AG10803 (cell line): ENCODE results near the gene MSANTD4.
"Not testable (repeated sequence)": the region's sequence is repeated elsewhere in the genome, so short reads cannot be mapped to it uniquely, and the experiment has no call there.

ENCODE experiments used
- DNase-seq: peaks from one replicate; pipeline ENCODE4 v3.0.0; 2010; ENCODE audit warnings: low read depth
- H3K4me3 ChIP-seq: 2 replicates; pipeline ENCODE4 v1.5.1; 2011; ENCODE audit warnings: mild to moderate bottlenecking, low read length, control low read depth
- TF ChIP-seq, protein P1 (sequence below): conservative IDR thresholded peaks from 2 replicates; pipeline ENCODE4 v1.5.1; 2011; ENCODE audit warnings: mild to moderate bottlenecking, low read length, control low read depth, inconsistent platforms

The MSANTD4 gene

DNA sequence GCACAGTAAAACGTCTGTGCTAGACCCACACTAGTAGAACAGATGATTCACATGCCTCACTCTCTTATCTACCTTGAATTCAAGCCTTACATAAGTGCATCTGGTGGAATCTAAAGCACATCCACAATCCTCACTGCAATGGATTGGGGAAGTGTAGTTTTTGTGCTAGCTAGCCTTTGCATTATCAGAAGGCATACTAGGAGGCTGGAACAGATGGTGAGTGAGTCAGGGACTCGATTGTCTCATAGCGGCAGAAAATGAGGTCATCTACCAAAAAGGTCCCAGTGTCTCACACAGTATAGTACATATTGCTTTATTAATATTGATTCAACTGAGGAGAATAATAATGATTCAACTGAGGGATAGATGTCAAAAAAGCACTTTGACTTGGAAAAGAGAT, 9.3 kb downstream of the MSANTD4 start:
- TF ChIP-seq, protein P1, sequence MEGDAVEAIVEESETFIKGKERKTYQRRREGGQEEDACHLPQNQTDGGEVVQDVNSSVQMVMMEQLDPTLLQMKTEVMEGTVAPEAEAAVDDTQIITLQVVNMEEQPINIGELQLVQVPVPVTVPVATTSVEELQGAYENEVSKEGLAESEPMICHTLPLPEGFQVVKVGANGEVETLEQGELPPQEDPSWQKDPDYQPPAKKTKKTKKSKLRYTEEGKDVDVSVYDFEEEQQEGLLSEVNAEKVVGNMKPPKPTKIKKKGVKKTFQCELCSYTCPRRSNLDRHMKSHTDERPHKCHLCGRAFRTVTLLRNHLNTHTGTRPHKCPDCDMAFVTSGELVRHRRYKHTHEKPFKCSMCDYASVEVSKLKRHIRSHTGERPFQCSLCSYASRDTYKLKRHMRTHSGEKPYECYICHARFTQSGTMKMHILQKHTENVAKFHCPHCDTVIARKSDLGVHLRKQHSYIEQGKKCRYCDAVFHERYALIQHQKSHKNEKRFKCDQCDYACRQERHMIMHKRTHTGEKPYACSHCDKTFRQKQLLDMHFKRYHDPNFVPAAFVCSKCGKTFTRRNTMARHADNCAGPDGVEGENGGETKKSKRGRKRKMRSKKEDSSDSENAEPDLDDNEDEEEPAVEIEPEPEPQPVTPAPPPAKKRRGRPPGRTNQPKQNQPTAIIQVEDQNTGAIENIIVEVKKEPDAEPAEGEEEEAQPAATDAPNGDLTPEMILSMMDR = no peak
- peak; percentile 23 for DNase-seq
- H3K4me3 ChIP-seq = no peak overlapping the region

DNA sequence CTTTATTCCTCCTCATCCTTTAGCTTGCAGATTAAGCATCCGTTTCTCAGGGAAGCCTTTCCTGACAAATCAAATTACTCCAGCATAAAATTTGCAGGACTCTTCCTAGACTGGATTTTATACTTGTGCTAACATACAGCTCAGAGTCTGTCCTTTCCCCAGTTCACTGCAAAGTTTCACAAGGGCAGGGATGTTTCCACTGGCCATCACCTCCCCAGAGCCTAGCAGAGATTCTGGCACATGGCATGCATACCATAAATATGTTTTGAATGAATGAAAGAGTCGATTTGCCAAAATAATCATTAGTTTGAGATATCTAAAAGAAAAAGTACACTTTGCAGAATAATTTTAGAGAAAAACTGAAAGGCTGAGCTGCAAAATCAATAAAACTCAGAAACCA, 10.6 kb downstream of the MSANTD4 start:
- TF ChIP-seq, protein P1 = no peak
- H3K4me3 ChIP-seq = no peak overlapping the region
- peak; percentile 6 for DNase-seq

DNA sequence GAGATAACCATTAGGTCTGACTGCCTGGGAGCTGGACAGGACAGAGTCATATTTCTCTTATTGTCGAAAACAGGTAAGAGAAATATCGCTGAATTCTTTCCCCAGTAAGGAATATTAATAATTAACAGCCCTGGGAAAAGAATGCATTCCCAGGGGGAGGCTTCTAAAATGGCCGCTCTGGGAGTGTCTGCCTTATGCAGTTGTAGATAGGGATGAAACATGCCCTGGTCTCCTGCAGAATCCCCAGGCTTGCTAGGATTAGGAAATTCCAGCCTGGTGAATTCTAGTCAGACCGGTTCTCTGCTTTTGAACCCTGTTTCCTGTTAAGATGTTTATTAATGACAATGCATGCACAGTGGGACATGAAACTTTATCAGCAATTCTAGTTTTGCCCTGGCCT, 18.9 kb downstream of the MSANTD4 start:
- not testable (repeated sequence) for DNase-seq, H3K4me3 ChIP-seq

DNA sequence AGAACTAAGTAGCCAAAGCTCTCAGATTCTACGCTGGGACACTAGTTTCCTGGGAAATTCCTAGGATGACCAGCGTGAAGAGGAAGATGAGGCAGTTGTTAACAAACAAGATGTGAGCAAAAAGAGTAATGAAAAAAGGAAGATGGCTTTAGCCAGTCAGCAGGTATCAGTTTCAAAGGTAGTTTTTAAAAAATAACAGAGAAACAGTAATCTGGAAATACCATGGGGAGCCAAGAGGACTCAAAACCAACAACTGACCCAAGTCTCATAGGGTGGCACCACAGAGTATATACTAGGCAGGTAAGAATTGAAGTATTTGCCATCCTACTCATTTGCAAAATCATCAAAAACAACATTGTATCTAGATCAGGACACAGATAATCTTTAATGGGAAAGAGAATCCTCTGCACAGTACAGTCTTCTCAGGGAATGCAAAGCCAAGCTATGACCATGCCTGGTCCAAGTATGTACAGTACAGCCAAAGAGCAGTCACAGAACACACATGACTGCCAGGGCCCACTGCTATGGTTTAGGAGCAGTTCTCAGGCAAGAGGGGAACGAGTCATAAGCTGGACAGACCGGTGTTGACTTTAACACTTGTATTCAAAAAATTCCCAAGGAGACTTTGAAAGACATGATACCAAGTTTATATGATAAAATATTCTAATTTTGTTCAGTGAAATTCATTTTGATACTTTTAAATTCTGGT, 20.6 kb downstream of the MSANTD4 start:
- TF ChIP-seq, protein P1 = no peak
- no peak for DNase-seq
- no peak overlapping the region for H3K4me3 ChIP-seq

DNA sequence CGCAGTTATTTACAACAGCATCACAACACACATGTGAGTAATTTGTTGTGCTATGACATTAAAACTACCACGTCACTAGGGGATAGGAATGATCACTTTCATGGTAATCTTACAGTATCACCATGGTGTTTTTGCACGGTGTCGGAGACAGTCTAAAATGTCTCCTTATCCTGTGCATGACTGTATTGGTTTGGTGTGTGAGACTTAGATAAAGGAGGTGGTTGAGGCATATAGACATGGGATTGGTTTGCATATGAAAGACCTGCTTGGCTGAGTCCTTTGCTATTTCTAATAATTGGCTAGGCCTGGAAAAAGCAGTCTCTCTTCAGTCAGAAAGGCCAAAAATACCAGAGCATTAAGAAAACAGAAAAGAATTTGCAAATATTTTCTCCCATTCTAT, 30.2 kb downstream of the MSANTD4 start:
- no peak for DNase-seq
- no peak overlapping the region for H3K4me3 ChIP-seq
- TF ChIP-seq, protein P1 = no peak

DNA sequence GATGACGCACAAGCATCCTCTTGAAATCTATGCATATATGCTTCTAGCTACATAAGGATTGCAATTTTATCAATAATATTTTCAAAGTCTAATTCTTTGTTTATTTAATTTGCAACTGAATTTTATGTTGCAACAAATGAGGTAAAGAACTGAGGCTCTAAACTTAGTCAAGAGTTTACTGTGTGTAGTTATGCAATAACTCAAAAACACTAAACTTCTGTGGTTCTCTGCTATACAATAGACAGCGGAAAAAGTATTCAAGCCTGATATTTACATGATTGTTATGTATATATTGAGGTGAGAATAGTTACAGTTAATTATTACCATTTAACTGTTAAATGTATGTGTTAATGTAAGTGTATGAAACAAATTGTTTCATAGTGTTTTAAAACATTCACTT, 32.9 kb downstream of the MSANTD4 start:
- DNase-seq = no peak
- TF ChIP-seq, protein P1 = no peak
- H3K4me3 ChIP-seq = no peak overlapping the region

DNA sequence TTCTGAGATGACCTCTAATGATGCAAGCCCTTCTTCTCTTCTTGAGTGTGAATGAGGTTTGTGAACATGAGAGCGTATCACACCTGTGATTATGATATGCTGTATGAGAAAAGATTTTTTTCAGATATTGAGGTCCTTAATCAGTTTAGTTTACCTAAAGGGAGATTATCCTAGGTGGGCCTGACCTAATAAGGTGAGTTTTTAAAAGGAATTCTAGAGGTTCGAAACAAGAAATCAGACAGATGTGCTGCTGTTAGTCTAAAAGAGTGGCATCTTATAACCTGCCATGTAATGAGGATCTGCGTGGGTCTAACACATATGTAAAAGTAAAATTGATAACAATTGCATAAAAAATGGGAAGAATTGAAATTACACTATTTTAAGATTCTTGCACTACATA, 33.8 kb downstream of the MSANTD4 start:
- TF ChIP-seq, protein P1 = no peak
- no peak for DNase-seq
- H3K4me3 ChIP-seq = no peak overlapping the region
